Memory B cell (primary cell): Measurements from ENCODE around the gene KIF14.
A peak's percentile ranks its signal among the peaks of the same experiment; 100 is the strongest.

Experiments used
- ATAC-seq: fragments of 150-1000 bp; cut with Tn5 transposase; 2 replicates; pipeline ENCODE4 v1.10.0; 2021; ENCODE audit warnings: low read depth, mild to moderate bottlenecking, moderate library complexity
- DNase-seq, 2 donors: peaks; one replicate each; pipeline ENCODE4 v3.0.0; 2022; ENCODE audit warnings: low spot score in 2 of 2
- H3K27ac Mint-ChIP-seq: one replicate; pipeline ENCODE4 v1.8.0; 2022; ENCODE audit warnings: mild to moderate bottlenecking, moderate library complexity, mixed read lengths
- H3K27me3 Mint-ChIP-seq: one replicate; pipeline ENCODE4 v1.8.0; 2022; ENCODE audit warnings: mixed read lengths
- H3K36me3 Mint-ChIP-seq: one replicate; pipeline ENCODE4 v1.8.0; 2022; ENCODE audit warnings: mild to moderate bottlenecking, mixed read lengths
- H3K4me1 Mint-ChIP-seq: one replicate; pipeline ENCODE4 v1.8.0; 2022; ENCODE audit warnings: mixed read lengths
- H3K4me3 Mint-ChIP-seq: one replicate; pipeline ENCODE4 v1.8.0; 2022; ENCODE audit warnings: mild to moderate bottlenecking, moderate library complexity, mixed read lengths
- H3K9me3 Mint-ChIP-seq: one replicate; pipeline ENCODE4 v1.8.0; 2022; ENCODE audit warnings: mixed read lengths

KIF14 gene

DNA sequence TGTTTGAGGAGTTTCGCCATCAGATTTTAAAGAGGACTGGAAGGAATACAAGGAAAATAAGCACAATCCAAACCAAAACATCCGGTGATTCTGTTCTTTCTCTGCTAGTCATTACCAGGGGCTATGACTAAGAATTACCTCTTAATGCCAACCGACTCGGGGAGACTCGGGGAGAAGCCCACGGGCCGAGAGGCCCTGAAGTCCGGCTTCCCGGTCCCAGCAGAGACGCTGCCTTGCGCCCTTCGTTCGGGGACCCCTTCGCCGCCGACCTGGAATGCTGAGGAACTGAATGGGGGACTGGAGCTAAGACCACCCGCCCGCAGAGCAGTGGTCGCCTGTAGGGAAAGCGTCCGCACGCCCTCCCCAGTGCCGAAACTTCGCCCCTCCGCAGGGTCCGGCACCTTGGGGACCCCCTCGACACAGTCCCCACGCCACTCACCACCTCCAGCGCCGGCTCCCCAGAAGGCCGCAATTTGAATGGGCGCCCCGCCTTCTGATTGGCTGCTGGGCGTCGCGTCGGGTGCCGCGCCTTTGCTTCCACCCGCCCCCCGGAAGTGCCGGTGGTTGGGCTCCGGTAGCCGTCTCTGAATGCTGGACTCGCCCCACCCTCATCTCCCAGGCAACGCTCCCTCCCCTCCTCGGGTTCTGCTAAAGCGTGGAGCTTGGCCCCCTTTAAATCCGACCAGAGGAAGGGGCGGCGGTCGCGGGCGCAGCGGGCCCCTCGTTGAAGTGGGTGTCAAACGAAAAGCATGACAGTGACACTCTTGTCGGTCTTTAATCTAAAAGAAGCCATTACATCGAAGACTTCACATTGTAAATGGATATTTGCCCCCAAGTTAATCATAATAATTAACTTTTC lies at the start of gene KIF14:
Gene KIF14, minus strand, starts transcription at position 479 of the 859 bp plus-strand sequence. CDS start 2,028 bp downstream, outside the sequence.
- H3K9me3 Mint-ChIP-seq = no peaks in the 10 kb centered on the region
- ATAC-seq = peak; percentile 95
- peaks cover 2% of the 10 kb centered on the region for H3K4me1 Mint-ChIP-seq
- no peaks in the 10 kb centered on the region for H3K36me3 Mint-ChIP-seq
- H3K27me3 Mint-ChIP-seq = no peaks in the 10 kb centered on the region
- peak within 1 kb of the TSS; percentile 97 for H3K4me3 Mint-ChIP-seq
- H3K27ac Mint-ChIP-seq = peak within 1 kb of the TSS; percentile 72
- peak; percentile 85 to 87 for DNase-seq

DNA sequence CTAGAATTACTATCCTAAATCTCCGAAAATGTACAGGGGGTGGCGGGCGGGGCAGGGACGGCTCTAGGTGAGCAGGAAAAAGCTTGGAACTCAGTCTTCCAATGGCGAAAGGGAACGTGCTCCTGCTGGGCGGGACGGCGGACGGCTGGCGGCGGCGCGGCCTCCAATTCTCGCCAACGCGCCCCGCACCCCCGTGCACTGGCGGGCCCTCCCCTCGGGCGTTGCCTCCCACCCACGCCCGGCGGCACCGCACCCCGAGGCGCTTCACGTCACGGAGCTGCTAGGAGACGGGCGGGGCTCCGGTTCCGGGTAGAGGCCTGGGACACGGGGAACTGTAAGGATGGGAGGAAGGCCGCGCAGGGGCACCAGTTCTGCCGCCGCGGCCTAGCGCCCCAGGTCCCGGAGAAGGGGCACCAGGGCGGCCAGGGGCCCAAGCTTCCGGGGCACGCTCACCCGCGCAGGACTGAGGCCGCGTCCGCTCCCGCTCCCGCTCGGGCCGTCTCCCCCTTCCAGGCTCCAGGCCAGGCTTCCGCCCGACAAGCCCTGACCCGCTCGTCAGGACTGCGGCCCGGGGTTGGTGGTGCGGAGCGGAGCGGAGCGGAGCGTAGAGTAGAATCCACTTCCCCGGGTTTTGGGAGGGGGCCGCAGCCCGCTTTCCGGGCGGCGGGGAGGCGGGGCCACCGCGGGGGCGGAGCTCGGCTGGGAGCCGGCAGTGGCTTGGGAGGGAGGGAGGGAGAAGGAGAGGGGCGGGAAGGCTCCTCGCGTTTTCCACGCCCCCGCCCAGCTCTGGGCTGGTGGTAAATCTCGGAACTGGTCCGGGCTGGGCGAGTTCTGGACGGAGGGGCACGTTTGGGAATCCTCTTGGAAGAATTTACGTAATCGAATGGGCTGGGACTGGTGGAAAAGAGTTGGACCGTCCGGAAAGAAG lies 49.0 kb upstream of the KIF14 start, which contains the start of gene DDX59:
Gene DDX59, minus strand, starts transcription at position 594 of the 928 bp plus-strand sequence. CDS start 3,167 bp downstream, outside the sequence.
- Mint-ChIP-seq H3K27ac (peak within 1 kb of the TSS; percentile 90), H3K4me1 (peaks cover 29% of the 10 kb centered on the region)
- ATAC-seq = peak; percentile 83

DNA sequence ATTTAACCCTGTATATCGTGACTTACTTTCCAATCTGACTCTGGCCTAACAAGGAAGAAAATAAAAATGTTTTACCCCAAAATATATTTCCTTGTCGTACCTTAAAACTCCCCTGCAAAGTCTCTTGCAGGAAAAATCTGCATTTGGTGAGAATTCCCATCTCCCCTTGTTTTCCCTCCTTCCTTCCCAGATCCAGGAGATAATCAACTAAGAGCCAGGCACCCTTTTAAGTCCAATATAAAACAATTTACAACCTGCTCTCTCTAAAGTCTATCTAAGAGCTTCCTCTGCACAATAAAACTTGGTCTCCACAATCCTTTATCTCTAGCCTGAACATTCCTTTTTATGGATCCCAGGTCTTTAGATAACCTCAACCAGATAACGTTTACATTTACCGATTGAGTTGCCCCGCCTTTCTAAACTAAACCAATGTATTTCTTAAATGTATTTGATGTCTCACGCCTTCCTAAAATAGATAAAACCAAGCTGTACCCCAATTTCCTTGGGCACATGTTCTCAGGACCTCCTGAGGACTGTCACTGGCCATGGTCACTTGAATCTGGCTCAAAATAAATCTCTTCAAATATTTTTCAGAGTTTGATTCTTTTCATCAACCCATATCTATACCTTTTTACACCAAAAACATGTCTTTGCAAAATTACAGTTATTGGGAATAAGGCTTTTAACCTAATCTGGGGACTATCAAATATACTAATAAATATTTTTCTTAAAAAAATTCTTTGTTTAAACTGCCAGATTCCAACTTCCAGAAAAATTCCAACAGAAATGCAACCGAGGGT lies 48.2 kb upstream of the KIF14 start:
- Mint-ChIP-seq H3K9me3 (no peaks in the 10 kb centered on the region), H3K36me3 (peaks cover 19% of the 10 kb centered on the region), H3K4me1 (peaks cover 34% of the 10 kb centered on the region), H3K4me3 (peak overlapping the region; percentile 95), H3K27ac (peak overlapping the region; percentile 90), H3K27me3 (no peaks in the 10 kb centered on the region)
- DNase-seq (no peak), ATAC-seq (no peak)

More for the DNA sequence above, 49.0 kb upstream of the KIF14 start, which contains the start of gene DDX59:
- H3K36me3 Mint-ChIP-seq = peaks cover 12% of the 10 kb centered on the region
- no peaks in the 10 kb centered on the region for H3K9me3 Mint-ChIP-seq
- DNase-seq = peak; percentile 74 to 82
- no peaks in the 10 kb centered on the region for H3K27me3 Mint-ChIP-seq
- H3K4me3 Mint-ChIP-seq = peak within 1 kb of the TSS; percentile 95

GRCh38 chr1:200666309-200666708 lies 45.8 kb upstream of the KIF14 start:
- Mint-ChIP-seq H3K27ac (peak overlapping the region; percentile 50), H3K4me3 (no peak overlapping the region), H3K36me3 (peaks cover 24% of the 10 kb centered on the region), H3K4me1 (peaks cover 34% of the 10 kb centered on the region), H3K27me3 (no peaks in the 10 kb centered on the region), H3K9me3 (no peaks in the 10 kb centered on the region)
- DNase-seq (no peak), ATAC-seq (no peak)

- peak overlapping the region; percentile 50 for H3K27ac Mint-ChIP-seq
- peaks cover 32% of the 10 kb centered on the region for H3K4me1 Mint-ChIP-seq
- no peak for ATAC-seq
- no peaks in the 10 kb centered on the region for H3K9me3 Mint-ChIP-seq
- DNase-seq = no peak
- peaks cover 27% of the 10 kb centered on the region for H3K36me3 Mint-ChIP-seq
- no peak overlapping the region for H3K4me3 Mint-ChIP-seq
- H3K27me3 Mint-ChIP-seq = no peaks in the 10 kb centered on the region
Measured at GRCh38 chr1:200665861-200666260, 45.3 kb upstream of the KIF14 start.

DNA sequence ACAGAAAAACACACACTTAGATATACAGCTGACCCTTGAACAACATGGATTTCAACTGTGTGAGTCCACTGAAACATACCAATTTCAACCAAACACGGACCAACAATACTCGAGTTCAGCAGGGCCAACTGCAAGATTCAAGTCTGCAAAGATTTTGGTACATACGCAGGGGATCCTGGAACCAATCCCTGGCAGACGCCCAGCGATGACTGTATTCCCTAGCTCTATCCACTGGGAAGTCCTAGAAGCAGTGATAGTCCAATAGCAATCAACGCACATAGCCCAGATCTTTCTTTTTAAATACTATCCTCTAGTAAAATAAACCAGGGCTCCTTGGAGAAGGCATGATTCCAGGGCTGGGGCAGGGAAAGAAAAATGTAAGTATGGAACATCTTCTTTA lies 40.2 kb upstream of the KIF14 start:
- peaks cover 37% of the 10 kb centered on the region for H3K36me3 Mint-ChIP-seq

DNA sequence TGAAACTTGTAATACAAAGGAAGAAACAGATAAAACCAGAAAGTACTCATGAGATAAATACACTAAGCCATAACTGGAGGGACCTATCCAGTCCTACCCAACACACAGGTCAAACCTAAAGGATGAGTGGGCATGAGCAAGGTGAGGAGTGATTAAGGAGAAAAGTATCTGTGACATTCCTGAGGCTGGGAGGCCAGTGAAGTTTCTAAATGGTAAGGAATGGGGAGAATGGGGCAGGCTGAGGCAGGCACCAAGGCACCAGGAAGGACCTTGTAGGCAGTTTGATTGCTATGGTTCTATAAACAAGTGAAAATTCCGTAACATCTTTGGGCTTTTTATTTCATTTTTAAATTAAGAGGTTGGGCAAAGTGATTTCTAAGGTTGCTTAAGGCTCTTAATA lies 38.7 kb upstream of the KIF14 start:
- no peak overlapping the region for H3K27ac Mint-ChIP-seq
- ATAC-seq = no peak
- H3K36me3 Mint-ChIP-seq = peaks cover 34% of the 10 kb centered on the region

More for the DNA sequence above, 40.2 kb upstream of the KIF14 start:
- no peaks in the 10 kb centered on the region for H3K27me3 Mint-ChIP-seq
- H3K4me1 Mint-ChIP-seq = peaks cover 13% of the 10 kb centered on the region
- no peak for ATAC-seq
- no peak for DNase-seq
- H3K4me3 Mint-ChIP-seq = no peak overlapping the region
- no peak overlapping the region for H3K27ac Mint-ChIP-seq
- no peaks in the 10 kb centered on the region for H3K9me3 Mint-ChIP-seq

DNA sequence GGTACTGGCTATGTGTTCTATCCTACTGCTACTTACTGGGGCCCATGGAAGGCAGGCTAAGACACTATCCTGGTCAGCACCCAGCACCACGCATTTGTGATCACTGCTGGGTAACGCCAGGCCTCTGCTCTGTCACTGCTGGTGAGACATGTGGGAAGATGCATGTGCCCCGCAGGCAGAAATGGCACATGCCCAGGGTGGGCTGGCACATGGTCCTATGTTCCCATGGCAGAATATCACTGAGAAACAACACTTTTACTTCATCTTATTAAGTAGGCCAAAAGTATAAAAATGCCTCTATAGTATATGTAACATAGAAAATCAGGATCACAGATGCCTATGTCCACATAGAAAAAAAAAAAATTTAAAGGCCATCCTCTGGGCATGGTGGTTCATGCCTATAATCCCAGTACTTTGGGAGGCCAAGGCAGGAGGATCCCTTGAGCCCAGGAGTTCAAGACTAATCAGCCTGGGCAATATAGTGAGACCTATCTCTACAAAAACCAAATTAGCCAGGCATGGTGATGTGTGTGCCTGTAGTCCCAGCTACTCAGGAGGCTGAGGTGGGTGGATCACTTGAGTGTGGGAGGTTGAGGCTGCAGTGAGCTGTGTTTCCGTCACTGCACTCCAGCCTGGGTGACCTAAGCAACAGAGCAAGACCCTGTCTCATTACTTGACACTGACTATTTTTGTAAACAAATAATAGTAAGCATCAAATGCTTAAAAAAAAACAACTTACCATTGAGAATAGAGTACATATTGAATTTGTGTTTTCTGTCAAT lies 37.7 kb upstream of the KIF14 start:
- Mint-ChIP-seq H3K27me3 (no peaks in the 10 kb centered on the region), H3K9me3 (no peaks in the 10 kb centered on the region), H3K36me3 (peaks cover 36% of the 10 kb centered on the region), H3K4me1 (peaks cover 26% of the 10 kb centered on the region), H3K27ac (no peak overlapping the region), H3K4me3 (no peak overlapping the region)
- ATAC-seq = no peak
- DNase-seq = no peak

More for the DNA sequence above, 38.7 kb upstream of the KIF14 start:
- no peak overlapping the region for H3K4me3 Mint-ChIP-seq
- no peak for DNase-seq
- no peaks in the 10 kb centered on the region for H3K9me3 Mint-ChIP-seq
- H3K4me1 Mint-ChIP-seq = peaks cover 21% of the 10 kb centered on the region
- H3K27me3 Mint-ChIP-seq = no peaks in the 10 kb centered on the region

DNA sequence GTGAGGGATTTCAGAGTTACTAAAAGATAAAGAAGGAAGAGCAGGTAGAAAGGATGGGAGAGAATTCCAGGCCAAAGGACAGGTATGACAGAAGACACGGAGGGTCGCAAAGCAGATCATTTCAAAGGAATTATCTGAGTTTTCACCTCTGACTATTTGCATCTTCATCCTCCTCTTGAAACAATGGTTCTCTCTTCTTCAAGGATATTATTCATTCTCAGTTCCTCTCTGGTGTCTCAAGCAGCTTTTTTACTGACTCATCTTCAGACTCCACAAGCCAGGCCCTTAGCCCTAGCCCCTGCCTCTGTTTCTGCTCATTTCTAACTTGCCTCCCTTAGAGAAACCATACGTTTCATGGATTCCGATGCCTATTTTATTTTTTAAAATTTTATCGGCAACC lies 34.1 kb upstream of the KIF14 start:
- Mint-ChIP-seq H3K9me3 (no peaks in the 10 kb centered on the region), H3K27ac (peak overlapping the region; percentile 5), H3K36me3 (peaks cover 28% of the 10 kb centered on the region), H3K27me3 (no peaks in the 10 kb centered on the region), H3K4me1 (peaks cover 25% of the 10 kb centered on the region), H3K4me3 (no peak overlapping the region)
- peak; percentile 53 for ATAC-seq
- DNase-seq = no peak

DNA sequence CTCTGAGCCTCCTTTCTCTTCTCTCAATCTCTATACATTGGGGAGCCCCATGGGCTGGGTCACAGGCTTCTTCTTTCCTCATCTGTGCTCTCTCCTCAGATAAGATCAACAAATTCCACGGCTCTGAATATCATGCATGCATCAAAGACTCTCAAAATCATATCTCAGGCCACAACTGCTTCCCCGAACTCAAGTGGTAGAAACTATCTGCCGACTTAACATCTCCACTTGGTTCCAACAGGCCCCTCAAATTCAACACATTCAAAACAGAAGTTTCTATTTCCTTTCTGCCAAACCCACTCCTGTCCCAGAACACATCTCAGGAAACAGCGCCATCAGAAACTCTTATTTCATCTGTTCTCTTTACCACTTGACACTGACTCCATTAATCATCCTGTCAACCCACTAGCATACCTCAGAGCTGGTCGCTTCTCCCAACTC lies 32.5 kb upstream of the KIF14 start:
- Mint-ChIP-seq H3K4me3 (no peak overlapping the region), H3K9me3 (no peaks in the 10 kb centered on the region), H3K36me3 (peaks cover 27% of the 10 kb centered on the region), H3K27me3 (no peaks in the 10 kb centered on the region), H3K27ac (peak overlapping the region; percentile 16), H3K4me1 (peaks cover 25% of the 10 kb centered on the region)
- DNase-seq = no peak
- ATAC-seq = no peak

GRCh38 chr1:200652378-200652777 lies 31.8 kb upstream of the KIF14 start:
- Mint-ChIP-seq H3K36me3 (peaks cover 24% of the 10 kb centered on the region), H3K9me3 (no peaks in the 10 kb centered on the region), H3K27ac (no peak overlapping the region), H3K27me3 (no peaks in the 10 kb centered on the region), H3K4me3 (no peak overlapping the region), H3K4me1 (peaks cover 25% of the 10 kb centered on the region)
- ATAC-seq = no peak
- no peak for DNase-seq

DNA sequence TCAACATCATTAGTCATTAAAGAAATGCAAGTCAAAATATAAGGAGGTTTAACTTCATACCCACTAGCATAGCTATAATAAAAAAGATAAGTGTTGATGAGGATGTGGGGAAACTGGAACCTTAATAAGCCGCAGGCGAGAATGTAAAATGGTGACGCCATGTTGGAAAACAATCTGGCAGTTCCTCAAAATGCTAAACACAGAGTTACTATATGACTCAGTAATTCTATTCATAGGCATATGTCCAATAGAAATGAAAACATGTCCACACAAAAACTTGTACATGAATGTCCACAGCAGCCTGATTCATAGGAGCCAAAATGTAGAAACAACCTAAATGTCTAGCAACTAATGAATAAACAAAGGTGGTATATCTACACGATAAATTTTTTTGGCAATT lies 26.0 kb upstream of the KIF14 start:
- Mint-ChIP-seq H3K36me3 (peaks cover 16% of the 10 kb centered on the region), H3K9me3 (no peaks in the 10 kb centered on the region), H3K27me3 (no peaks in the 10 kb centered on the region), H3K4me1 (peaks cover 5% of the 10 kb centered on the region), H3K4me3 (peak overlapping the region; percentile 55), H3K27ac (peak overlapping the region; percentile 90)
- peak; percentile 71 for ATAC-seq
- no peak for DNase-seq

- H3K9me3 Mint-ChIP-seq = no peaks in the 10 kb centered on the region
- no peak for ATAC-seq
- peak overlapping the region; percentile 60 for H3K27ac Mint-ChIP-seq
- H3K27me3 Mint-ChIP-seq = no peaks in the 10 kb centered on the region
- H3K4me3 Mint-ChIP-seq = no peak overlapping the region
- H3K36me3 Mint-ChIP-seq = peaks cover 14% of the 10 kb centered on the region
- DNase-seq = no peak
- H3K4me1 Mint-ChIP-seq = peaks cover 9% of the 10 kb centered on the region
Measured at GRCh38 chr1:200644021-200644420, 23.5 kb upstream of the KIF14 start.
